ENCODE measurements around the gene ALG11.
A peak's percentile ranks its signal among the peaks of the same experiment; 100 is the strongest.

Gene ALG11, protein sequence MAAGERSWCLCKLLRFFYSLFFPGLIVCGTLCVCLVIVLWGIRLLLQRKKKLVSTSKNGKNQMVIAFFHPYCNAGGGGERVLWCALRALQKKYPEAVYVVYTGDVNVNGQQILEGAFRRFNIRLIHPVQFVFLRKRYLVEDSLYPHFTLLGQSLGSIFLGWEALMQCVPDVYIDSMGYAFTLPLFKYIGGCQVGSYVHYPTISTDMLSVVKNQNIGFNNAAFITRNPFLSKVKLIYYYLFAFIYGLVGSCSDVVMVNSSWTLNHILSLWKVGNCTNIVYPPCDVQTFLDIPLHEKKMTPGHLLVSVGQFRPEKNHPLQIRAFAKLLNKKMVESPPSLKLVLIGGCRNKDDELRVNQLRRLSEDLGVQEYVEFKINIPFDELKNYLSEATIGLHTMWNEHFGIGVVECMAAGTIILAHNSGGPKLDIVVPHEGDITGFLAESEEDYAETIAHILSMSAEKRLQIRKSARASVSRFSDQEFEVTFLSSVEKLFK

DNA sequence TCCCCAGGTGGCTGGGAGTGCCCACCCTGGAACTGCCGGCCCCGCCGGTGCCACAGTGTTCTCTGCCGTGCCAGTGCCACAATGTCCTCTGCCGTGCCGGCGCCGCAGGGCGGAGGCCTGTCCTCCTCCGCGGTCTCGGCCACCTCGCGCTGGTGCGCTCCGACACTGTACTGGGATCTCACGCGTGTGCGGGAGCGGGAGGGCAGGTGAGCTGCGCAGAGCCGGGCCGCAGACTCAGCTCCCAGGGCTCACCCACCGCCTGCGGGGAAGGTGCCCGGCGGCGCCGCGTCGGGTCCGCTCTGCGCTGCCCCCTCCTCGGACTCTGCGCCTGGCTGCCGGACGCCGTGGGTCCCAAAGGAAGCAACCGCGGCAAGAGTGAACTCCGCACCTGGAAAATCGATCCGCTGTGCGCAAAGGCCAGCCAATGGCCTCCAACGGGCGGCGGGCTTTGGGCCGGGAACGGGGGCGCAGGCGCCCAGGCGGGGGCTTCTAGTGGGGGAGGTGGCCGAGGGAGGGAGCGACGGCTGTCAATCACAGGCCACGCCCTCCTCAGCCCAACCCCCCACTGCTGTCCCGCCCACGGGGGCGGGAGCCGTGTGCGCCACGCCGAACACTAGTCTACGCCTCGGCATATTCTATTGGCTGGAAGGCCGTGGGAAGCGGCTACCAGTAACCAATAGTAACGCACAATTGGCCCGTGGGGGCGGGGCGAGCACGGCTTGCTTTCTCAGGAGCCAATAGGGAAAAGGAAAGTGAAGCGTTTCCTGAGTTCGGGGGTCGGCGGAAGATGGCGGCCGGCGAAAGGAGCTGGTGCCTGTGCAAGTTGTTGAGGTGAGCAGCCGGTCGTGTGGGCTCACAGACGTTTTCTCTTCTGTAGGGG lies at the start of gene ALG11:
ALG11 (plus strand) TSS at position 767 of the 880 bp plus-strand sequence; CDS start at position 788, 21 bp downstream.
- TF ChIP-seq, protein P1, sequence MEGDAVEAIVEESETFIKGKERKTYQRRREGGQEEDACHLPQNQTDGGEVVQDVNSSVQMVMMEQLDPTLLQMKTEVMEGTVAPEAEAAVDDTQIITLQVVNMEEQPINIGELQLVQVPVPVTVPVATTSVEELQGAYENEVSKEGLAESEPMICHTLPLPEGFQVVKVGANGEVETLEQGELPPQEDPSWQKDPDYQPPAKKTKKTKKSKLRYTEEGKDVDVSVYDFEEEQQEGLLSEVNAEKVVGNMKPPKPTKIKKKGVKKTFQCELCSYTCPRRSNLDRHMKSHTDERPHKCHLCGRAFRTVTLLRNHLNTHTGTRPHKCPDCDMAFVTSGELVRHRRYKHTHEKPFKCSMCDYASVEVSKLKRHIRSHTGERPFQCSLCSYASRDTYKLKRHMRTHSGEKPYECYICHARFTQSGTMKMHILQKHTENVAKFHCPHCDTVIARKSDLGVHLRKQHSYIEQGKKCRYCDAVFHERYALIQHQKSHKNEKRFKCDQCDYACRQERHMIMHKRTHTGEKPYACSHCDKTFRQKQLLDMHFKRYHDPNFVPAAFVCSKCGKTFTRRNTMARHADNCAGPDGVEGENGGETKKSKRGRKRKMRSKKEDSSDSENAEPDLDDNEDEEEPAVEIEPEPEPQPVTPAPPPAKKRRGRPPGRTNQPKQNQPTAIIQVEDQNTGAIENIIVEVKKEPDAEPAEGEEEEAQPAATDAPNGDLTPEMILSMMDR (IDR thresholded peaks at IDR 0.05; ENCODE audit: low read length, missing control alignments): no peak
- peak; percentile 98 for DNase-seq (ENCODE audit: low read depth)
- H3K4me3 ChIP-seq (replicated peaks; ENCODE audit: low read depth, low read length): peak within 1 kb of the TSS; percentile 75

DNA sequence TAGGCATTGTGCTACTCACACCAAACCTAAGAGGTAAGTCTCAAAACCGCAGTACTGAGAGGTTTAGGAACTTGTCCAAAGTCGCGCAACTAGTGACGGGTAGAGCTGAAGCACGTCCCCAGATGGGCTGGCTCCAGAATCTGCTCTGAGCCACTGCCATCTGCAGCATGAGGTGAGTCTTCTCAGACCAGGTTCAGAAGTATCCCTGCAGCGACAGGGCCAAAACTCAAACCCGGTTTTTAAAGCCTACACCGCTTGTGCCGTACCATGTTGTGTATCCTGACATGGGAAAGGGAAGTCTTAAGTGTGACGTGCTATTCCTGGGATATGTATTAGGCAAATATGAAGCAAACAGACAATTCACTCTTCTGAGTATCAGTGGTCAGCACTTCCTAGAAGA lies 46.0 kb upstream of the ALG11 start:
- TF ChIP-seq, protein P1 (IDR thresholded peaks at IDR 0.05; ENCODE audit: low read length, missing control alignments): no peak
- no peak overlapping the region for H3K4me3 ChIP-seq (replicated peaks; ENCODE audit: low read depth, low read length)
- no peak for DNase-seq (ENCODE audit: low read depth)

DNA sequence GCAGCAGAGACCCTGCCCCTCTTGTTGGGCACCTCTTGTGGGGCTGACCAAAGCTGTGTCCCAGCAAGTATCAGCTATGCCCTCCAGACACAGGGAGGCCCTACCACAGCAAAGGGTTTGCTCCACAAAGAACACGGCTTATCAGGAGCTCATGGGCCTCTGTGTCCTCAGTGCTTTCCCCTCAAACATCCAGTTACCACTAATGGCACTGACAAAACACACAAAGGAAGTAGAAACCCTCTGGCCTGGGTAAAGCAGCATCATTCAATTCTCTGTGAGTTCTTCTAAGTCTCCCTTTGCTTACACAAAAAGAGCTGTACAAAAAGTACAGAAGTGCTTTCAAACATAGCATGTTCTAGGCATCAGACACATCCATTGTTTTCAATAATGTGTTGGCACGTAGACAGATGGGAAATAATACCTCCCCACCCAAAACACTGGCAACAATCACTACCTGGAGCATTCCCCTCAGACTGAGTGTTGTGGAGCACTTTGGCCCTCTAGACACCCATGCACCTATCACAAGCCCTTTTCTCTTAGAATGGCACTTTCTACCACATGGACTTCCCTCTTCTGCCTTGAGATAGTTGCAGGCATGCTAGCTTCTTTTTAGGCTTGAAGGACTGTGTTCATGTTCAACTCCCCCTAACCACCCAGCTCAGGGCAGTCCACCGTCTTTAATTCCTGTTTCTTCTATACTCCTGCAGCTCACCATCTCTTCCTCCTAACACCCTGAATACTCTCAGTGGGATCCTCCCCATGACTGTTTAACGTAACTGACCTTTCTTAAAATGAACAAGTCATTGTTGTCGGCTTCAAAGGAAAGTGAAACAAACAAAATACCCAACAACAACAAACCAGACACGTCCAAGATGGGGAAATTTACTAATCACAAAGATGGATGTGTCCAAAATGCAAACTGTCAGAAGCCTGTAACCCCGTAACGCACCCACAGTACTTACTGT lies 44.4 kb upstream of the ALG11 start:
- no peak overlapping the region for H3K4me3 ChIP-seq (replicated peaks; ENCODE audit: low read depth, low read length)
- TF ChIP-seq, protein P1 (IDR thresholded peaks at IDR 0.05; ENCODE audit: low read length, missing control alignments): no peak
- DNase-seq (ENCODE audit: low read depth): no peak

DNA sequence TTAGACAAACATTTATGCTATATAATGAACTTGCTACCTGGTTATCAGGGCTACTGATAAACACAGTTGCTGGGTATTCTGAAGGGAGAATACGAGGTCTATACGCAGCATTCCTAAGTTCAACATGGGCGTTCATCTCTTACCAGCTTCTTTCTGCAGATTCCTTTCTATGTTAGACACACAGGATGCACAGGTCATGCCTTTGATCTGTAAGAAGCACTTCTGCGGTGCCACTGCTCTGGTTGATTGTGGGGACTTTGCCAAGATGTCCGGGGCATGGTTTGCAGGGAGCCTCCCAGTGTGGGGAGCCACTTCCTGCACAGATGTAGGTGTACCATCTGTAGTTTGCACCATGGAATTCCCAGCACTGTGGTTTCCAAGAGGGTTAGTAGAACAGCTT lies 41.8 kb upstream of the ALG11 start:
- no peak for DNase-seq (ENCODE audit: low read depth)
- TF ChIP-seq, protein P1 (IDR thresholded peaks at IDR 0.05; ENCODE audit: low read length, missing control alignments): no peak
- no peak overlapping the region for H3K4me3 ChIP-seq (replicated peaks; ENCODE audit: low read depth, low read length)

DNA sequence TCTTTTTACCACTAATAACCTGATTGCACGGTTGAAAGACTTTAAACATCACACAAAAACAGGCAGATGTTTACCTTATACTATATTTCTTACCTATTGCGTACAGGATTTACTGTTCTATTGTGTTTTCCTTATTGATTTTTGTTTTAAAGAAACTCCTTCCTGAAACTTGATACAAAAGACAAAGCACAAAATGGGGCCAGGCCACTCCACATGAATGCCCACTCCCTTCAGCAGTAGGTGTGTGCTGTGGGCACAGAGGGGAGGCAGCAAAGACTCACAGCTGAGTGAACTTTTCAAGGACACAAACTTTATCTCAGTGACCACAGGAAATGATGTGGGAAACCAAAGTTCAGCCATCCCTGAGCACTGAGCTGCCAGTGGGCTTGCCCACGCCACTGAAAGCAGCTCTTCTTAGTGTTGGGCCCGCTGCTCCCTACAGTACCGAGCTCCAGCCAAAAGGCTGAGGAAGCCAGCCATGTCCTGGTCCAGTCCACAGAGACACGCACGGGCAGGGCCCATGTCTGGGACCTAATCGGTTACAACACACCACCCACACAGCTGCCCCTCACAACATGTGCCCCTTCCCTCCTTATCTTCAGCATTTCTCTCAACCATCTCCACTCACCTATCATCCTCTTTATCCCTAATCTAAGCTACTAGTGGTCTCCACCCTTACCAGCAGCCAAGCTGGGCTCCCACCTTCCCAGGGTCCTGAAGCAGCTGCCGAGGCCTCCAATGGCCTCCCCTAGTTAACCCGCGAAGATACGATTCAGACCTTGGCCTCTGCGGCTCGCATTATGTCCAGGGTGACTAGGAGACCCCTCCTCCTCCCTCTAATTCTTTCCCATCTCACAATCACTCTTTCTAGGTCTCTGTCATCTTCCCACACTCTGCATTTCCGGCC lies 40.4 kb upstream of the ALG11 start:
- H3K4me3 ChIP-seq (replicated peaks; ENCODE audit: low read depth, low read length): no peak overlapping the region
- TF ChIP-seq, protein P1 (IDR thresholded peaks at IDR 0.05; ENCODE audit: low read length, missing control alignments): no peak
- no peak for DNase-seq (ENCODE audit: low read depth)

All from fibroblast of pulmonary artery (primary cell).